ENCODE measurements around the gene MUC20. TPM values are rescaled to one million over a fixed set of nuclear protein-coding genes. Genes with fewer than 3 reads are reported as not detected.

The MUC20 gene
- total and polyA plus RNA-seq, 2 of the 8 experiments (the other 6 are each of a cell fraction or from before 2014, with no cell fraction given), result 0.24 to 0.26 TPM

GRCh38 chr3:195731356-195731905 lies 10.7 kb downstream of the MUC20 start:
- FAIRE-seq, result no peak

More at GRCh38 chr3:195731356-195731905, 10.7 kb downstream of the MUC20 start:
- H3K27me3 ChIP-seq (replicated peaks in 1 of 4; ENCODE audit: control insufficient read depth in 3 of 4, extremely low read depth in 1 of 4, insufficient read depth in 3 of 4, low read length in 3 of 4), result peaks cover 0 to 3% (median 0%) of the 10 kb centered on the region in 4 experiments; a peak in 1 of 7 replicates
- peak overlapping the region; percentile 11; the same call in 1 of the 2 replicates for H2BK5ac ChIP-seq (ENCODE audit: low read depth, low read length)
- DNase-seq (ENCODE audit: low read depth in 1 of 2, low spot score in 2 of 2), result no peak
- 87% methylated on average over 11 of the region's 11 CpGs; no CpG with 5 or more reads in 1 of the 2 experiments for WGBS, 2 experiments (ENCODE audit: extremely low coverage in 1 of 2, insufficient coverage in 1 of 2, insufficient read length in 1 of 2, insufficient replicate concordance in 2 of 2, low coverage in 1 of 2, low lambda C conversion rate in 2 of 2, missing lambda C conversion rate in 1 of 2)
- no peak overlapping the region for H4K91ac ChIP-seq (replicated peaks; ENCODE audit: insufficient read length, low read length)
- TF ChIP-seq HDAC6 (IDR thresholded peaks at IDR 0.05; ENCODE audit: low read depth, low read length) (no peak), SUZ12 (IDR thresholded peaks at IDR 0.05; ENCODE audit: low read length) (no peak), SIRT6 (IDR thresholded peaks at IDR 0.05; ENCODE audit: low read length) (no peak), MAFK (IDR thresholded peaks at IDR 0.05; ENCODE audit: low read depth, low read length) (no peak), NANOG (IDR thresholded peaks at IDR 0.05; ENCODE audit: insufficient read depth, low read depth, low read length, poor library complexity, severe bottlenecking) (no peak), RFX5 (IDR thresholded peaks at IDR 0.05; ENCODE audit: borderline replicate concordance, low read depth, low read length) (no peak), CHD1 (IDR thresholded peaks at IDR 0.05; ENCODE audit: low read depth, low read length) (no peak)
- no peak overlapping the region for H2BK120ac ChIP-seq (replicated peaks; ENCODE audit: low read depth, low read length)
- no peak overlapping the region for H4K5ac ChIP-seq (ENCODE audit: insufficient read length, low read depth, low read length)
- no peak overlapping the region for H4K8ac ChIP-seq (ENCODE audit: extremely low read depth, insufficient read depth, low read length)
- H3K4me1 ChIP-seq (replicated peaks in 1 of 4; ENCODE audit: control insufficient read depth in 3 of 4, insufficient read depth in 4 of 4, low read length in 3 of 4), result no peaks in the 10 kb centered on the region; a peak in 1 of 7 replicates
- no peak overlapping the region for H3K4ac ChIP-seq (replicated peaks; ENCODE audit: insufficient read length, low read depth, low read length)
- CTCF ChIA-PET (ENCODE audit: partially characterized antibody), result interaction anchor here (0.6 to 2.1 kb wide), 6 partner anchors 12 to 268 kb away, joined by 3 to 7 read pairs (median 4); partner anchors contain the start of gene MUC20
- H2AK5ac ChIP-seq (ENCODE audit: low read depth, low read length), result no peak overlapping the region
- H3K36me3 ChIP-seq (ENCODE audit: control insufficient read depth in 2 of 4, insufficient read depth in 4 of 4, low read length in 3 of 4), result no peaks in the 10 kb centered on the region
- H3K23ac ChIP-seq (ENCODE audit: insufficient read length), result no peak overlapping the region
- H3K79me1 ChIP-seq (ENCODE audit: low read depth, low read length), result no peaks in the 10 kb centered on the region
- POLR2A ChIA-PET (ENCODE audit: partially characterized antibody), result no interaction called here
- H4K20me1 ChIP-seq (replicated peaks in 1 of 2; ENCODE audit: control insufficient read depth in 1 of 2, insufficient read depth in 2 of 2, low read length in 2 of 2), result no peaks in the 10 kb centered on the region
- no peak overlapping the region for H2BK15ac ChIP-seq (ENCODE audit: low read length)
- H2BK20ac ChIP-seq (ENCODE audit: low read length), result peak overlapping the region; percentile 76; the same call in 1 of the 2 replicates
- no peak overlapping the region for H3K4me3 ChIP-seq (ENCODE audit: extremely low read depth in 1 of 4, insufficient read depth in 2 of 4, low read depth in 3 of 4, low read length in 4 of 4)
- H3K56ac ChIP-seq (replicated peaks; ENCODE audit: insufficient read length, low read depth, low read length), result no peak overlapping the region
- H3K4me2 ChIP-seq (ENCODE audit: insufficient read depth in 1 of 2, low read depth in 2 of 2, low read length in 2 of 2), result no peak overlapping the region
- H3K18ac ChIP-seq (ENCODE audit: extremely low read depth, low read length), result no peak overlapping the region
- peak overlapping the region; percentile 64; the same call in 1 of the 2 replicates for H2BK12ac ChIP-seq (ENCODE audit: low read depth, low read length)
- peak overlapping the region; percentile 8; the same call in 1 of the 2 replicates for H2AFZ ChIP-seq (ENCODE audit: low read length)
- H3K79me2 ChIP-seq (ENCODE audit: control insufficient read depth in 1 of 2, insufficient read depth in 2 of 2, low read length in 2 of 2), result no peaks in the 10 kb centered on the region
- H3K27ac ChIP-seq (ENCODE audit: low read depth, low read length), result no peak overlapping the region
- no peak overlapping the region for H3K9ac ChIP-seq (replicated peaks in 1 of 4; ENCODE audit: extremely low read depth in 1 of 4, low read depth in 3 of 4, low read length in 3 of 4)
- H3K9me3 ChIP-seq (ENCODE audit: insufficient read depth in 2 of 2, low read depth in 1 of 2, low read length in 1 of 2), result no peaks in the 10 kb centered on the region
- H3K14ac ChIP-seq (ENCODE audit: insufficient read length), result no peak overlapping the region
- no peaks in the 10 kb centered on the region for H3K23me2 ChIP-seq (ENCODE audit: low read depth, low read length)

Measured in H1 (cell line).